Stimulated activated CD4-positive, alpha-beta T cell treated with anti-CD3 and anti-CD28 coated beads, Interleukin-4, amount 100 ng/mL, for 24 hours (primary cell): ENCODE results near the gene RSL1D1.
A peak's percentile ranks its signal among the peaks of the same experiment; 100 is the strongest.
"Not testable (repeated sequence)": the region's sequence is repeated elsewhere in the genome, so short reads cannot be mapped to it uniquely, and the experiment has no call there.

Source experiments
- DNase-seq: peaks from one replicate; pipeline ENCODE4 v3.0.0-alpha.2; 2020

The RSL1D1 gene

DNA sequence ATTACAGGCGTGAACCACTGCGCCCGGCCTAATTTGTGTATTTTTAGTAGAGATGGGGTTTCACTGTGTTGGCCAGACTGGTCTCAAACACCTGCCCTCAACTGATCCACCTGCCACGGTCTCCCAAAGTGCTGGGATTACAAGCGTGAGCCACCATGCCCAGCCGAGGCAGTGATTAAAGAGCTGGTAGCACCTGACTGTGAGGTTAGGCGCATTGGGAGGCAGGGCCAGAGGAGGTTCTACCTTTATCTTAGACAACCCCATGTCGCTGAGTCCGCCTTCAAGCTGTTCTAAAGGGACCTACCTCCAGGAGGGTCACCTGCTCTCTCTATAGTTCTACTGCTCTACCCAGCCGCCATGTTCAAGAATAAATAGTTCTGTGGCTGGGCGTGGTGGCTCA lies 8.1 kb downstream of the RSL1D1 start:
- DNase-seq = no peak

DNA sequence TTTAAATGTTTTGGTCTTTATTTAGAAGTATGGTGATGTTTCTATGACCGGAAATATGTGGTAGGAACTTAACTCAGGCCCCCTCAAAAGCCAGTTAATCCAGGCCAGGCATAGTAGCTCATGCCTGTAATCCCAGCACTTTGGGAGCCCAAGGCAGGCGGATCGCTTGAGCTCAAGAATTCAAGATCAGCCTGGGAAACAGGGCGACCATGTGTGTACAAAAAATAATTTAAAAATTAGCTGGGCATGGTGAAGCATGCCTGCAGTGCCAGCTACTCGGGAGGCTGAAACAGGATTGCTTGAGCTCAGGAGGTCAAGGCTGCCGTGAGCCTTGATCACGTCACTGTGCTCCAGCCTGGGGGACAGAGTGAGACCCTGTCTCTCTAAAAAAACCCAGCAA lies 10.3 kb downstream of the RSL1D1 start:
- DNase-seq = no peak

DNA sequence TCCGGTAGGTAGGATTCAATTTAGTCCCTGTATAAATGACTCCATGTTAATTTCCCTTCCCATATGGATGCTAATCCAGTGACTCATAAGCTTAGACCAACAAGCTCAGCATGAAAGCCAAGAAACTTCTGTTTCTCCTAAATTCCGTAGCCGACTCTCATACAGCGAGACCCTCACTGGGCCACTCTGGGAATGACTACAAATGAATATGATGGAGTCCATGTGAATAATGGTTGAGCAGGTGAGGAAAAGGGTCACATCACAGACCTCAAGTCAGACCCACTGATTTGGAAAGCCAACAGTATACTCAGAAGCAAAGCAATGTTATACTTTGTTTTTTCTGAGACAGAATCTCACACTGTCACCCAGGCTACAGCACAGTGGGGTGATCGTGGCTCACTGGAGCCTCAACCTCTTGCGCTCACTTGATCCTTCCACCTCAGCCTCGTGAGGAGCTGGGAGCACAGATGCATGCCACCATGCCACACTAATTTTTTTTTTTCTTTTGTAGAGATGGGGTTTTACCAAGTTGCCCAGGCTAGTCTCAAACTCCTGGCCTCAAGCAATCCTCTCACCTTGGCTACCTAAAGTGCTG lies 14.6 kb downstream of the RSL1D1 start:
- DNase-seq = no peak

DNA sequence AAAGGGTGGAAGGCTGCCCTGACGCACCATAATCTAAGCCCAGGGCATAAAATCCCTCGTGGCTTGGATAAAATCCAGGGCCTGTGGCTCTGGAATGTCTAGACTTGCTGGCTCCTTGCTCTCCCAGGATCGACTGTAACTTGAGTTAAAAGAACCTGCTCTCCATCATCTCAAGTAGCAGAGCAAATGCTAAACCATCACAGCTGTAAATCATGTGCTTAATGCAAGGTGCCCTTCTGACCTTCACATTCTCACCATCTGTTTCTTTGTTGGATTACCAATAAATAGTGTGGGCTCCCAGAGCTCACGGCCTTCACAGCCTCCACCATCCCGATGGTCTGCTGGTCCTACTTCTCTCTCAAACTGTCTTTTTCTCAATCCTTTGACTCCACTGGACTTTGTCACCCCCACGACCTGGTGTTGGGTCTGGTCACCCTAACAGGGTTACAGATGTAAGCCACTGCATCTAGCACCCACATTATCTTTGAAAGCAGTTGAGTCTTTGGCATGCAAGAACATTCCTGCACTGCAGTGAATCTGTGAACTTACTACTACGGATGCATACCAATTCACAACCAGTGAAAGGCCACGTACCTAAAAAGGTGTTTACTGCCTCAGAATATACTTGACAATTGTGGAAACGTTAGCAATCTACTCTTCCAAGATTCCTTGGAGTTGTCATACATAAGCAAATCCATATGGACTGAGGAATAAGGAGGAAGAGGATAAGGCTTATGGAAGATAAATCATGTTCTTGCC lies 15.3 kb downstream of the RSL1D1 start:
- no peak for DNase-seq

DNA sequence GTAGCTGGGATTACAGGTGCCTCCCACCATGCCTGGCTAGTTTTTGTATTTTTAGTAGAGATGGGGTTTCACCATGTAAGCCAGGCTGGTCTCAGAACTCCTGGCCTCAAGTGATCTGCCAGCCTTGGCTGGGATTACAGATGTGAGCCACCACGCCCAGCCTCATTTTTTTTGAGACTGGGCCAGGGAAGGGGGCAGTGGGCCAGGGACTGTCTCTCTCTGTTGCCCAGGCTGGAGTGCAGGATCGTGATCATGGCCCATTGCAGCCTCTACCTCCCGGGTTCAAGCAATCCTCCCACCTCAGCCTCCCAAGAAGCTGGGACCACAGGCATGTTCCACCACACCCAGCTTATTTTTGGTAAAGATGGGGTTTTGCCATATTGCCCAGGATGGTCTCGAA lies 16.0 kb downstream of the RSL1D1 start:
- no peak for DNase-seq

DNA sequence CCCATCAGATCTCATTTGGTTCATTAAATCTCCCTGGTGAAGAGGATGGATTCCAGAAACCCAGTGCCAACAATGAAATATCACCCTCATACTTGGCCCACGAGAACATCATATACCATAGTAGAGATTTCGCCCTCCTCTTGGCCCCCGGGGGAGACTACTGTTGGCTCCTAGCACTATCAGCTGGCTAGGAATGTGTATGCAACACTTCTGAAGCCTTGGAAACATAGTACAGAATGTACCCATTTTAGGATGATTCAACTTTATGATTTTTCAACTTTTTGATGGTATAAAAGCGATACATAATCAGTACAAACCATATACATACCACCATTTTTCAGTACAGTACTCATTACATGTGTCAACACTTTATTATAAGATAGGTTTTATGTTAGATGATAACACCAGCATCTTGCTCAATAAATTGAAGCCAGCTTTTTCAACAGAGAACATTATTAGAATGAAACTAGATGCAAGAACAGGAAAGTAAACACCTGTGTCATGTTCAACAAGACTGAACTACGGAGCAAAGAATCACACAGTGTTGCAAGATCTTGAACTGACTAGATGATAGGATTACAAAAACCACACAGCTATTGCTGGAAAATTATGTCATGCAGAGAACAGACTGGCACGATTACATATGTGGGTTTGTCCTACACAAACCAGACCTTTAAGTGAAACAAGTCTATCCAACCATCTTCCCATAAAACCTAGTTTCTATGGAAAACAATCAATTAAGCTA lies 17.2 kb downstream of the RSL1D1 start:
- DNase-seq = no peak

DNA sequence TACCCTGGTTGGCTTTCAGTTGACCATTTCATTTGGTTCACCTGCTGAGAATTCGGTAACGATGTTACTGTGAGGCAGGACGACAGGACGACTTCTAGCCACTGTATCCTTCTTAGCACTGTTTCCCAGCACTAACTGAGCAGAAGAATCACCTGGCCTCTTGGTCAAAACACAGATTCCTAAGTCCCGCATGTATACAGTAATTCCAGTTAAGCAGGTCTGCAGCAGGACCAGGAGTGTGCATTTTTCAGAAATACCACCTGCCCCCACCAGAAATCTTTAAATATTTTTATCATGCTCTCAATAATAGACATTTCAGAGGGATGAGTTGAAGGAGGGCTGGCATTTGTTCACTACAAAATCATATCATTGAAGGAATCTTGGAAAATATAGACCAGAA lies 22.6 kb downstream of the RSL1D1 start:
- no peak for DNase-seq

DNA sequence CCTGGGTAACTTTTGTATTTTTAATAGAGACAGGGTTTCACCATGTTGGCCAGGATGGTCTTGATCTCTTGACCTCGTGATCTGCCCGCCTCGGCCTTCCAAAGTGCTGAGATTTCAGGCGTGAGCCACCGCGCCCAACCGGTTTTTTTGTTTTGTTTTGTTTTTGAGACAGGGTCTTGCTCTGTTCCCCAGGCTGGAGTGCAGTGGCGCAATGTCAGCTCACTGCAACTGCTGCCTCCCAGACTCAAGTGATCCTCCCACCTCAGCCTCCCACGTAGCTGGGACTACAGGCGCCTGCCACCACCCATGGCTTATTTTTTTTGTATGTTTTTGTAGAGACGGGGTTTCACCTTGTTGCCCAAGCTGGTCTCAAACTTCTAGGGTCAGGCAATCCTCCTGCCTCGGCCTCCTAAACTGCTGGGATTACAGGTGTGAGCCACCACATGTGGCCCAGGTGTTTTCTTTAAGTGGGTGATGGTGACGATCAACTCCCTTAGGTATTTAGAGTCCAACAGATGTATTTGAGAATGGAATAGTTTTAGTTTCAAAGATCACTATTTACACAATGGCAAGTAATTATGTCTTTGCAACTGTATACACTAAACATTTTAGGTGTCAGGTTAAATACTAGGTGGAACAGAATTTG lies 25.7 kb downstream of the RSL1D1 start:
- DNase-seq = not testable (repeated sequence)

DNA sequence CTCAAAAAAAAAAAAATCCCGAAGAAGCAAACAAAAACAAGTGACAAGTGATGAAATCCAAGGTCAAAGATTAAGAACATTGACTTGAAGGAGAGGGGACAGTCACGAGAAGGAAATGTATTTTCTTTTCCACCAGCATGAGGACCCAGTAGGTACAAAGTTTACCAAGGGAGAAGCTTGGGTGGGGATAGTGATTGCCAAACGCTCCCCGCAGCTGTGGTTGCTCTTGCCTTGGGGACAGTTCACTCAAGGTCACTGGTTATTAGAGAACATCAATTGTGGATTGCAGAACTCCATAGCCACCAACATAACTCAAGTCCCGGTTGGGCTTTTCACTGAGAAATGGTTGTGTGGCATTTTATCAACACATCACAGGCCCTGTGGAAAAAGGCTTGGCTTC lies 27.0 kb downstream of the RSL1D1 start:
- no peak for DNase-seq

DNA sequence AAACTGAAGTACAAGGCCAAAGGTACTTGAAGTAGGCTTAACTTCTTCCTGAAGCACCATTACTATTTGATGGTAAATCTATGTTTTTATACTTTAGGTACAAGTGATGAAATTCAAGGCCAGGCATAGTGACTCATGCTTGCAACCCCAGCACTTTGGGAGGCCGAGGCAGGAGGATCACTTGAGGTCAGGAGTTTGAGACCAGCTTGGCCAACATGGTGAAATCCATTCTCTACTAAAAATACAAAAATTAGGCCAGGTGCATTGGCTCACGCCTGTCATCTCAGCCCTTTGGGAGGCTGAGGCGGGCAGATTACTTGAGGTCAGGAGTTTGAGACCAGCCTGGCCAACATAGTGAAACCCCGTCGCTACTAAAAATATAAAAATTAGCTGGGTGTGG lies 27.7 kb downstream of the RSL1D1 start:
- not testable (repeated sequence) for DNase-seq

DNA sequence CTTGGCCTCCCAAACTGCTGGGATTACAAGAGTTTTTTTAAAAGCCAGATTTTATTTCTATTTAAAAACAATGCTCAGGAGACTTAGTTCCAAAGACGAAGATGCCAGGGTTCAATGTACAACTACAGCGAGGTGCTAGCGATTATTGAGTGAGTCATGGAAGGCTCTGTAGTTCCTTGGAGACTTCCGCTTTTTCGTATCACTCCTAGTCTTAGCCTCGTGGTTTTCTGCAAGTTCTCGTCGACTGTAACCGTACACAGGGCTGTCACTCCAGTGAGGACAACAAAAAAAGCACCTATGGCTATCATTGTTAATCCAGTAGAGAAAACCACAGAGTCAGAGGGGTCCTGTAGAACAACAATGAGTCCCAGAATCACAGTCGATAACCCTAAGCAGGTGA lies 31.5 kb downstream of the RSL1D1 start:
- no peak for DNase-seq

DNA sequence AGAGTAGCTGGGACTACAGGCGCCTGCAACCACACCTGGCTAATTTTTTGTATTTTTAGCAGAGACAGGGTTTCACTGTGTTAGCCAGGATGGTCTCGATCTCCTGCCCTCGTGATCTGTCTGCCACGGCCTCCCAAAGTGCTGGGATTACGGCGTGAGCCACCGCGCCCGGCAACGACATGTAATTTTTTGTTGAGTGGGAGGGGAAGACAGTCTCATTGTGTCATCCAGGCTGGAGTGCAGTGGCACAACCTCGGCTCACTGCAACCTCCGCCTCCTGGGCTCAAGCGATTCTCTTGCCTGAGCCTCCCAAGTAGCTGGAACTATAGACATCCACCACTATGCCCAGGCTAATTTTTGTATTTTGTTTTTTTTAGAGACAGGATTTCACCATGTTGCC lies 32.4 kb downstream of the RSL1D1 start:
- not testable (repeated sequence) for DNase-seq

DNA sequence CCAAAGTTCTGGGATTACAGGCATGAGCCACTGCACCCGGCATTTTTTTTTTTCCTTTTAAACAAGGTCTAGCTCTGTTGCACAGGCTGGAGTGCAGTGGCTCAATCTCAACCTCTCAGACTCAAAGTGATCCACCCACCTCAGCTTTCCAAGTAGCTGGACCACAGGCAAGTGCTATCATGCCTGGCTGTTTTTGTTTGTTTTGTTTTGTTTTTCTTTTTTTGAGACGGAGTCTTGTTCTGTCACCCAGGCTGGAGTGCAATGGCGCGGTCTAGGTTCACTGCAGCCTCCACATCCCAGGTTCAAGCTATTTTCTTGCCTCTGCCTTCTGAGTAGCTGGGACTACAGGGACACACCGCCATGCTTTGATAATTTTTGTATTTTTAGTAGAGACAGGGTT lies 35.2 kb downstream of the RSL1D1 start:
- no peak for DNase-seq

DNA sequence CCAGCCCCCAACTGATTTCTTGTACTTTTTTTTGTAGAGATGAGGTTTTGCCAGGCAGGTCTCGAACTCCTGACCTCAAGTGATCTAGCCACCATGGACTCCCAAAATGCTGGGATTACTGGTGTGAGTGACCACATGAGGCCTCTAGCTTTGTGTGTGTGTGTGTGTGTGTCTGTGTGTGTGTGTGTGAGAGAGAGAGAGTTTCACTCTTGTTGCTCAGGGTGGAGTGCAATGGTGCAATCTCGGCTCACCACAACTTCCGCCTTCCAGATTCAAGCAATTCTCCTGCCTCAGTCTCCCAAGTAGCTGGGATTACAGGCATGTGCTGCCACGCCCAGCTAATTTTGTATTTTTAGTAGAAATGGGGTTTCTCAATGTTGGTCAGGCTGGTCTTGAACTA lies 36.5 kb downstream of the RSL1D1 start:
- DNase-seq = not testable (repeated sequence)

DNA sequence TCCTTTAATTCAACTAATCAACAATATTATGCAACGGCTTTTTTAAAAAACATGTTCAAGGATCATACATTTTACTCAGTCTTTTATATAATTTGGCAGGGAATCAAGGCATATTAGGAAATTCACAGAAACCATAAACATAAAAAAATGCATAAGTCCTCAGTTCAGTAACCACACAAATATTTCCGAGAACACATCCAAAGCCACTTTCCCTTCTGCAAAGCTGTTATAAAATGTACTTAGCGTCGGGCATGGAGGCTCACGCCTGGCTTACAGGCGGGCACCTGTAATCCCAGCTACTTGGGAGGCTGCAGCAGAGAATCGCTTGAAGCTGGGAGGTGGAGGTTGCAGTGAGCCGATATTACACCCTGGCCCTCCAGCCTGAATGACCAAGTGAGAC lies 44.6 kb downstream of the RSL1D1 start:
- DNase-seq = no peak

DNA sequence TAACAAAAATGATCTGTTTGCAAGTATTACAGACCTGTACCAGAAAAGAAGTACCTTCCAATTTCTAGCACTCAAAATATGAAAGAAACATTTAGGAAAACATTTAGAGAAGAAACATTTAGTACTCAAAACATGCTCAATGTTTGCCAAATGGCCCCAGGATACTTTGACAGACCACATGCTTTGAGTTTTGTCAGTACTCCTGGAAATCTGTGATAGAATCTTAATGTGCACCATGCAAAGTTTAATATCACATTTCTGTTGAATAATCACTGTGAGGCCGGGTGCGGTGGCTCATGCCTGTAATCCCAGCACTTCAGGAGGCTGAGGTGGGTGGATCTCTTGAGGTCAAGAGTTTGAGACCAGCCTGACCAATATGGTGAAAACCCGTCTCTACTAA lies 45.8 kb downstream of the RSL1D1 start:
- DNase-seq = no peak

DNA sequence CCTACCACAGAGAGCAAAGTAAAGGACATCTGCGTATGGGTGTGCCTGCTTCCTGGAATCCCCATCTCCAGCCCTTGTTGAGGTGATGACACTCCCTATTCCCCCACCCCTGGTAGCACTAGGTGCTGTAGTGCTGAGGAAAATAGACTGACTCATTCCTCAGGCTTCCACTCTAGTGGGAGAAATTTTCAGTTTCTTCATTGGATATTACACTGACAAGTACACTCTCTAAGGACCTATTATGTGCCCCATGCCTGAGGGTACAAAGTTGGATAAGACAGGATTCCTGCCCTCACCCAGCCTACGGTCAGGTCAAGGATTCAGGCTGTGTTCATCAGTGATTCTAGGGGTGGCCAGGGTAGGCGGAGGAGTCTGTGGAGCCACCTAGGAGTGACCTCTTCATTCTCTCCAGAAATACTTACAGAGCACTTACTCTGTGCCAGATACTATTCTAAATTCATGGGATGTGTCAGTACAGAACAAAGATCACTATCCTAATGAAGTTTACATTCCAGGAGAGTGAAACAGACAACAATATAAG lies 49.8 kb downstream of the RSL1D1 start:
- DNase-seq = no peak

DNA sequence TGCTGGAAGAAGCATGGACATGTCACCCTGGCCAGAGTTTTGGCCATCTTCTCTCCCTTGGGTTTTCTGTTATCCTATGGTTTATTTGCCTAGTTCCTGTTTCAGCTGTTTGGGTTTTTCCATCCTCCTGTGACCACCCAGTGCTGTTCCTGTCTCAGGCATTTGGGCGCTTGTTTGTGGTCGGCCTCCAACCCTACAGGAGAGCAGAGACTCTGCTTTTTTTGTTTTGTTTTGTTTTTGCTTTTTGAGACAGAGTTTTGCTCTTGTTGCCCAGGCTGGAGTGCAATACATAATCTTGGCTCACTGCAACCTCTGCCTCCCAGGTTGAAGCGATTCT lies 51.0 kb downstream of the RSL1D1 start:
- DNase-seq = no peak

DNA sequence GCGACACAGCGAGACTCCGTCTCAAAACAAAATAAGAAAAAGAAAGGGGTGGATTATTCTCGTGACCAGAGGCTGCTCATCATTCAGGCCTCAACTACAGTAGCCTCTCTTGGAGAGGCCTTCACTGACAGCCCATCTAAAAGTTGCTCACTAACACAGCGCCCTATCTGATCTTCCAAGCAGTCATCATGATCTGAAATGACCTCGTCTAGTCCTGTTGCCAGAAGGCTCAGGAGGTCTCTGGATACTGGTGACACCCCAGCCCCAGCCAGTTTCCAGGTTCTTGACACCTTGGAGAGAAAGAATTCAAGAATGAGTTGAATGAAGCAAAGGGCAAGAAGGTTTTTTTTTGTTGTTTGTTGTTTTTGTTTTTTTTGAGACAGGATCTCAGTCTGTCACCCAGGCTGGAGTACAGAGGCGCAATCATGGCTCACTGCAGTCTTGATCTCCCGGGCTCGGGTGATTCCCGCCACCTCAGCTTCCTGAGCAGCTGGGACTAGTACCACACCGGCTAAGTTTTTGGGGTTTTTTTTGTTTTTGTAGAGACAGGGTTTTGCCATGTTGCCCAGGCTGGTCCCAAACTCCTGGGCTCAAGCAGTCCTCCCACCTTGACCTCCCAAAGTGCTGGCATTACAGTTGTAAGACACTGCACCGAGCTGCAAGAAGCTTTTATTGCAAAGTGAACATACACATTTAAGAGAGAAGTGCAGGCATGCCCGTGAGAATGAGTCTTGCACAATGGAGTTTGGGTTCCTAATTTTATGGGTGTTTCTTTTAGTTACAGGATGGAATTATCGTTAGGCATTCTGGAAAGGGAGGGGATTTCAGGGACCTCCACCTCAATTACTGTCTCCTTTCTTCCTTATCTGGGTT lies 51.6 kb downstream of the RSL1D1 start:
- DNase-seq = peak; percentile 16

DNA sequence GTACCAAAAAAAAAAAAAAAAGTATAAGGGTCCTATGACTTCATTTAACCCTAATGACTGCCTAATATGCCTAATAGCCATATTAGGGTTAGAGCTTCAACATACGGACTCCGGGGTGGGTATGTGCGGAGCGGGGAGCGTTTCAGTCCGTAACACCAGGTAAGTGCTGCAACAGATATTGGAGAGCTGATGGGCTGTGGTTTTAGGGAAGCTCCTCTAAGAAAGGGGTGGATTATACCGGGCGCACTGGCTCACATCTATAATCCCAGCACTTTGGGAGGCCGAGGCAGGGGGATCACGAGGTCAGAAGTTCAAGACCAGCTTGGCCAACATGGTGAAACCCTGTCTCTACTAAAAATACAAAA lies 52.3 kb downstream of the RSL1D1 start:
- no peak for DNase-seq

DNA sequence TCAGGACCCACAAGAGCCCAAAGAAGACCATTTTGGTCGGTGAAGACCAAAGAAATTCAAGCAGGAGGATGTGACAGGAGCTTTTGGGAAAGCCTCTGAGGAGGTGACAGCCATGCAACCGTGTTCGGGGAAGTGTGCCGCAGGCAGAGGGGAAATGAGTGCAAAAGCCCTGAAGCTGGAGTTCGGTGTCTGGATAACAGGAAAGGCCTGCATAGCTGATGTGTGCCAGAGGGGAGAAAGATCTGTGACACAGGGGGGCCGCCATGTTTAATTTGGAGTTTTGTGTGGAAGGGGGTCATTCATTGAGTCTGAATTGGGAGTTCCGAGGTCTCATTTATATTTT lies 53.4 kb downstream of the RSL1D1 start:
- DNase-seq = peak; percentile 28

DNA sequence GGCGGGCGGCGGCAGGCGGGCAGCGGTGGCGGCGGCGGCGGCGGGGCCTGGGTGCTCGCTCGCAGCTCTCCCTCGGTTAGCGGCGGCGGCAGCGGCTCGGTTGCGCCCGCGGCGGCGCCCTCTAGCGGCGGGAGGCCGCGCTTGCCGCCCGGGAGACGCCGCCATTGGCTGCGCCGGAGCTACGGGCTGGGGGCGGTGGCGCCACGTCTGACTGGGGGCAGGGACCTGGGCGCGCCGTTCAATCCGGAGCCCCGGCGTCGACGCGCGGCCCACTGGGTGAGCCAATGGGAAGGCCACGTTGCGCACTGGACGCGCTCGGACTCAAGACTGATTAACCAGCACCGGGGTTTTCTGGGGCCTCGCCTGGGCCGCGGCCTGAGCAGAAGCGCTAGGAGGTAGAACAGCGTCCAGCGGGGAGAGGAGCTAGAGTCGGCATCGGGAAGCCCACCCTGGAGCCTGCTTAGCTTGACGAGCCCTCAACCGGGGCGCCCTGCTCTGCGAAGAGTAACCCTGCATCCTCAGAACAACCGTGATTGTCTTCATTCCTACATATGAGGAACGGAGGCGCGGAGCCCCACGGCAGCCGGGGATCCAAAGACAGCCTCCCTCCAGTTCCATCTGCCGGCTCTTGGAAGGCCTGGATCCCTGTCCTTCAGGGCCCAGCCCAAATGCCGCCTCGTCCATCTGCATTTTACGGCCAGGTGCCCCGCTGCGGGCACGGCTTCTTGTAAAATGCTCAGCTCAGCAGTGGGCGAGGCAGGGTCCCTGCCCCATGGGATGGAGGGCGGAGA lies 54.0 kb downstream of the RSL1D1 start, which contains the start of gene ZC3H7A:
Gene ZC3H7A (minus strand): TSS at position 93 of the 791 bp plus-strand sequence. CDS start 14,904 bp downstream, outside the sequence.
- peak; percentile 93 for DNase-seq
